LNCAP (cell line): ENCODE results near the gene TINAGL1.

ENCODE experiments used
- TF ChIP-seq, protein P1 (sequence below): fragments of 450-650 bp; IDR thresholded peaks from 2 replicates; pipeline ENCODE4 v1.5.1; 2017; ENCODE audit warnings: mild to moderate bottlenecking

TINAGL1 gene

DNA sequence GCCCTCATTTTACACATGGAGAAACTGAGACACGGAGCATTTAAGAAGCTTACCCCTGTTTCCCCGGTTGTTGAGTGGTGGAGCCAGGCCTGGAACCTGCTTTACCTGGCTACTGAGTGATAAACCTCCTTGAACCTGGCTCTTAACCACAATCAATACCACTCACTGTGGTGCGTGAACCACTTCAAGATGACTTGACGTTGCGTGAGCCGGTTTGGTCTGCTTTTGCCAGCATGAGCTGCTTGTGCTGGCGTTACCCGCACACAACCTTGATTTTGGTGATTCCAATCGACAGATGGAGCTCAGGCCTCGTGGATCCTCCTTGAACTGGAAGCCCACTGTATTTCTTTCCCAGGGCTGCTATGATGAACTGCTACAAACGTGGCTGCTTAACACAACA, 6.1 kb upstream of the TINAGL1 start:
- TF ChIP-seq, protein P1, sequence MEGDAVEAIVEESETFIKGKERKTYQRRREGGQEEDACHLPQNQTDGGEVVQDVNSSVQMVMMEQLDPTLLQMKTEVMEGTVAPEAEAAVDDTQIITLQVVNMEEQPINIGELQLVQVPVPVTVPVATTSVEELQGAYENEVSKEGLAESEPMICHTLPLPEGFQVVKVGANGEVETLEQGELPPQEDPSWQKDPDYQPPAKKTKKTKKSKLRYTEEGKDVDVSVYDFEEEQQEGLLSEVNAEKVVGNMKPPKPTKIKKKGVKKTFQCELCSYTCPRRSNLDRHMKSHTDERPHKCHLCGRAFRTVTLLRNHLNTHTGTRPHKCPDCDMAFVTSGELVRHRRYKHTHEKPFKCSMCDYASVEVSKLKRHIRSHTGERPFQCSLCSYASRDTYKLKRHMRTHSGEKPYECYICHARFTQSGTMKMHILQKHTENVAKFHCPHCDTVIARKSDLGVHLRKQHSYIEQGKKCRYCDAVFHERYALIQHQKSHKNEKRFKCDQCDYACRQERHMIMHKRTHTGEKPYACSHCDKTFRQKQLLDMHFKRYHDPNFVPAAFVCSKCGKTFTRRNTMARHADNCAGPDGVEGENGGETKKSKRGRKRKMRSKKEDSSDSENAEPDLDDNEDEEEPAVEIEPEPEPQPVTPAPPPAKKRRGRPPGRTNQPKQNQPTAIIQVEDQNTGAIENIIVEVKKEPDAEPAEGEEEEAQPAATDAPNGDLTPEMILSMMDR: no peak

DNA sequence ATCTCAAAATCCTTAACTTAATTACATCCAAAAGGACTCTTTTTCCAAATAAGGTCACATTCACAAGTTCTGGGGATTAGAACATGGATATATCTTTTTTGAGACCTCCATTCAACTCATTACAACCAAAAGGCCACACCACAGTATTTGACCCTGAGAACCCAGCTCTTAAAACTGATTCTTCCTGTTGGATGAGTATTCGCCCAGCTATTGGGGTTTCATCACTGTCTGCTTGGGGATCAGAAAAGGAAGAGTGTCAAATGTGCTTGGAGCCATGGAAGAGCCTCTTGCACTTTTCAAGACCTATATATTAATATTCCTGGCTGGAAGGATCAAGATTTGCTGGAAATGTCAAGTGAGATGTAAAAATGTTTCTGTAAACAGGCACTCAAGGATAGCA, 5.4 kb upstream of the TINAGL1 start:
- TF ChIP-seq, protein P1: no peak

DNA sequence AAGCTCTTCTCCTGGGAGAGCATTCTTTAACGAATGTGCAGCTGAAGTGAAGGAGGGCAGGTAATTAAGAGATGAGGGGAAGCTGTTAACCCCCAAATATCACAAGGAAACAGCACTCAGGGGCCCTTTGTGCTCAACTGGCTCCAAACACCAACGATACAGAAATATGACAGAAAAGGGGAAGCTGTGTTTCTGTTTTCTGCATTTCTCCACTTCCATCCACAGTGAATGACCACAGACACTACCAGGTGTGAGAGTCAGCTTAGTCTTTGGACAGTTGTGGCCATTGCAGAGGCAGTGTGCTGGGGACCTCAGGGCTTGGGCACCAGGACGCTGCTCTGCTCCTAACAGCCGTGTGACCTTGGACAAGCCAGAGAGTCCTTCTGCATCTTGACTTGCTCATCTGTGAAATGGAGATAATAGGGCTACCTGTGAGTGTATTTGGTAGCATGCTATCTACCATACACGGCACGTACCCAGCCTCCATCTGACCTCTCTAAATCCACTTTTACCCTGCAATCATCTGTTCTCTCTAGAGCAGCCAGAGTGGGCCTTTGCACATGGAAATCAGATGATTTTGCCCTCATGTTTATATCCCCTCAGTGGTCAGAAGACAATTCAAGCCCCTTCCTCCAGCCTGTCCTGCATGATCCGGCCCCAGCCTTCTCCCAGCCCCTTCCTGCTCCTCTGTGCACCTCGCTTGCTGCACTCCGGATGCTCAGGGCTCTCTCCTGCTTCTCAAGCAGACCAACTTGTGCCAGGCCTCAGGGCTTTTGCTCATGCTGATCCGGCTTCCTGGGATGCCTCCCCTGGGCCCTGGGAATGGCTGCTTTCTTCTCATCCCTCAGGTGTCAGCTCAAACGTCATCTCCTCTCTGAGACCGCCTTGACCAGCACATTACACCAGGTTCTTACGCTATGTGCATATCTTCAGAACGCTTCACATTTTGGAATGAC, 4.7 kb upstream of the TINAGL1 start:
- TF ChIP-seq, protein P1: no peak

DNA sequence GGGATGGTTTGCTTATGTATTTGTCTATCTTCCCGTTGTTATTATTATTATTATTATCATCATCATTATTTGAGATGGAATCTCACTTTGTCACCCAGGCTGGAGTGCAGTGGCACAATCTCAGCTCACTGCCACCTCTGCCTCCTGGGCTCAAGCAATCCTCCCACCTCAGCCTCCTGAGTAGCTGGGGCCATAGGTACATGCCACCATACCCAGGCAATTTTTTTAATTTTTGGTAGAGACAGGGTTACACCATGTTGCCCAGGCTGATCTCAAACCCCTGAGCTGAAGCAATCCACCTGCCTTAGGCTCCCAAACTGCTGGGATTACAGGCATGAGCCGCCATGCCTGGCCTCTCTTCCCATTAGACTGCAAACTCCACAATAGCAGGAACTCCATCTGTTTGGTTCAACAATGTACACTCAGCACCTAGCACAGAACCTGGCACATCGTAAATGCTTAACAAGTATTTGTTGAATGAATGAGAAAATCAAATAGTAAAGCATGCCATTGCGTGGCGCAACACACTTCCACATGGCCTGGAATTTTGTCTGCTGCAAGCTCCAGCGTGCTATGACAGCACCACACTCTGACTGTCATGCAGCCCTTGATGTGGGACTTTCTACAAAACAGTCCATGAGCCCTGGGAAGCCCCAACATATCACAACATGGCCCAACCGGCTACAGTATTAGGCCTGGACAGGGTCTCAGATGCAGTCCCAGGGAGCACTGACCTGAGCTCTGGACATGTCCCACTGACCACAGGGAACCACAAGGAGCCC, 3.8 kb upstream of the TINAGL1 start:
- TF ChIP-seq, protein P1: no peak

DNA sequence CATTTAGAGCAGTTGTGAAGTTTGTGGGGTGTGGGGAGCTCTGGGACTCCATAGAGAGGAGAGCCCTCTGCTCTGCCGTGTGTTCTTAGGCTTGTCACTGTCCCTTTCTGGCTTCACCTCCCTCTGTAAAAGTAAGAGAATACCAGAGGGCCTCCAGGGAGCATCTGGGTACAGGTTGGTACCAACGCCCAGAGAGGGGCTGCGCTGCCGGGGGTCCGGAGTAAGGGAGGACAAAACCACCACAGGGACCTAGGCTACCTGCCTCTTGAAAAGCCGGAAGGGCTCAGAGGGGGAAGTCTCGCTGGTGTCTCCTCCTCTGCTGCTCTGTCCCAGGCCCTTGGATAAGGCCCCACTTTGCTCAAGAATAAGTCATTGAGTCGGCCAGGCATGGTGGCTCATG, 3.1 kb upstream of the TINAGL1 start:
- TF ChIP-seq, protein P1: no peak

DNA sequence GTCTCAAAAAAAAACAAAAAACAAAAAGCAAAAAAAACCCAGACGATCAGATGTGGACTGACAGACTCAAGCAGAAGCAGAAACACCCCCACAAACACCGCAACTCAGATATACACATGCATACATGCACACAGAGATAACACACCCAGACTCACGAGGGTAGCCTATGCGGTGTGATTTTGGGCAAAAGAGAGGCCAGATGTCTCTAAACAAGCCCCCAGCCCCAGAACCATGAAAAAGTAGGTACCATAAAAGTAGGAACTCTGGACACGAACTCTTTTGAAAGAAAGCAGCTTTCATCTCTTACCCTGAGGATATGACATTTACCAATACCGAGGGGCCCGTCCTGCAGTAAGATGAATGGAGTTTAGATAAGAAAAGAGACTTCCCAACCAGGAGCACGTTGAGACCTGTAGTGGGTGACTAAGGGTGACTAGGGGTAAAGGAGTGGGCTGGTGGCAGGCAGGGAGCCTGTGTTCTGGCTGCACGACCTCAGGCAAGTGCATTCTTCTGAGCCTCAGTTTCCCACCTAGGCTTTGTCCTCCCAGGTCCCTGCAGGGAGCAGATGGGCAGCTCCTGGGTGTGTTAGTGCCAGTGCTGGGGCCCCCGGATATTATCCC, 1.5 kb upstream of the TINAGL1 start:
- TF ChIP-seq, protein P1: no peak

DNA sequence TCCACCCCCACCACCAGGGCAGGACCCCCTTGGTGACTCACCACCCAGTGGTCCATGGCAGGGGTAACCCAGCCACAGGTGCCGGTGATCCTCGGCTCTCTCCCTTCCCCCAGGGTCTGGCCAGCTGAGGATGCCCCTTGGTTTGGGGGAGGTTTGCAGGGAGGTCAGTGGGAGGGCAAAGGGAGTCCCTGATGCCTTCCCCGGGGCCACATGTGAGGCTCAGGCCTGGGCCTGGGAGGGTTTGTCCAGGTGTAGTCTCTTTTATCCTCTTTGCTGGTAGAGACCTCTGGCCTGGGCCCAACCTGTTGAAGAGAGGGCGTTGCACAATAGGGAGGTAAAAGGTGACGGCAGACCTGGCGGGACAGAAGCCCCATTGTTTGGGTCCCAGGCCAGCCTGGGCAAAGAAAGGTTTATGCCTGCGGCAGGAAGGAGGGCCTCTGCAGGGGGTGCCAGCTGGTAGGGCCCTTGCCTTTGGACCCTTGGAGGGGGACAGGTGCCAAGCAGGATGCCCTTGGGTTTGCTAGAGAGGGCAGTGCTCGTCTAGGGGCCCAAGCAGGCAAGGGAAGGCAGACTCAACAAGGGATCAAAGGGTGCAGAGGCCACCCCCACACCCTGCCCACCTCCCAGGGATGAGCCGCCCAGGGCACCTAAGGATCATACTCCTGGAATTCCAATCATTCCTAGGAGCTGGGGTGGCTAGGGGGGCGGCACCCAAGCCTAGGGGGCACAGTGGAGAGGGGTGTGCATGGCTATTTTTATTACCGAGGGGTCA, 760 bp upstream of the TINAGL1 start:
- TF ChIP-seq, protein P1: no peak
